ENCODE results near the gene NUBP2. TPM values are rescaled to one million over a fixed set of nuclear protein-coding genes. Genes with fewer than 3 reads are reported as not detected.

NUBP2 gene
- total RNA-seq, 1 experiment from 2014 or later, result 69.4 TPM

- TF ChIP-seq CTCF (conservative IDR thresholded peaks at IDR 0.05), result no peak
- no peak overlapping the region for H3K4me3 Mint-ChIP-seq
- no peak overlapping the region; a peak in 1 of 7 replicates for H3K27ac Mint-ChIP-seq
These were observed 3.0 kb downstream of the NUBP2 start for GRCh38 chr16:1785846-1786170.

More at GRCh38 chr16:1785846-1786170, 3.0 kb downstream of the NUBP2 start:
- Histone ChIP-seq H2BK20ac (ENCODE audit: low read depth, low read length, poor library complexity, severe bottlenecking) (no peak overlapping the region), H3K4me2 (ENCODE audit: insufficient read depth, insufficient read length, low read length) (no peak overlapping the region), H3K14ac (ENCODE audit: insufficient read depth, low read length) (no peak overlapping the region), H2BK120ac (ENCODE audit: low read depth, low read length, poor library complexity, severe bottlenecking) (no peak overlapping the region), H4K91ac (ENCODE audit: insufficient read length, low read depth, low read length) (no peak overlapping the region), H3K79me2 (ENCODE audit: insufficient read depth, low read length) (peaks cover 8% of the 10 kb centered on the region; the same call in 1 of the 2 replicates), H3T11ph (ENCODE audit: low read length) (no peak overlapping the region), H4K8ac (replicated peaks; ENCODE audit: insufficient read length, low read depth, low read length) (no peak overlapping the region), H3K18ac (ENCODE audit: insufficient read length, low read depth, low read length) (no peak overlapping the region), H2BK15ac (ENCODE audit: low read depth, low read length) (no peak overlapping the region), H3K4ac (ENCODE audit: low read depth, low read length) (no peak overlapping the region), H4K20me1 (ENCODE audit: control insufficient read depth, insufficient read depth, insufficient read length) (no peaks in the 10 kb centered on the region), H3K4me1 (ENCODE audit: insufficient read depth, low read length) (no peaks in the 10 kb centered on the region; the same call in 1 of the 2 replicates), H3K23me2 (ENCODE audit: insufficient read length, low read depth, low read length, poor library complexity, severe bottlenecking) (peaks cover 5% of the 10 kb centered on the region), H3K9ac (ENCODE audit: extremely low read depth, insufficient read length, low read length) (no peak overlapping the region), H3K9me3 (ENCODE audit: control insufficient read depth, low read depth, low read length) (no peaks in the 10 kb centered on the region), H3K79me1 (ENCODE audit: insufficient read depth, low read depth, low read length, poor library complexity, severe bottlenecking) (peaks cover 5% of the 10 kb centered on the region), H3K23ac (ENCODE audit: insufficient read length, low read depth, low read length) (no peak overlapping the region), H3K27me3 (ENCODE audit: insufficient read depth, low read length) (no peaks in the 10 kb centered on the region), H3K27ac (ENCODE audit: insufficient read length, low read depth, low read length) (no peak overlapping the region), H3K56ac (ENCODE audit: insufficient read length, low read depth, low read length) (no peak overlapping the region), H2BK12ac (ENCODE audit: insufficient read length, low read depth, low read length) (no peak overlapping the region), H2AK5ac (ENCODE audit: insufficient read length, low read length) (no peak overlapping the region), H4K5ac (ENCODE audit: insufficient read length, low read depth, low read length) (no peak overlapping the region), H2AFZ (ENCODE audit: low read length) (no peak overlapping the region), H2BK5ac (ENCODE audit: insufficient read length, low read length) (no peak overlapping the region)
- Mint-ChIP-seq H3K27me3 (ENCODE audit: low read depth) (peaks cover 2% of the 10 kb centered on the region; the same call in 1 of the 2 replicates), H3K9me3 (no peaks in the 10 kb centered on the region), H3K4me1 (peaks cover 7 to 14% of the 10 kb centered on the region in 2 experiments), H3K36me3 (ENCODE audit: insufficient read depth in 1 of 3, low read depth in 3 of 3) (peaks cover 5 to 23% (median 17%) of the 10 kb centered on the region in 3 experiments; a peak in 6 of 7 replicates)
- no peak for DNase-seq
- WGBS (ENCODE audit: extremely low coverage, insufficient read length, low lambda C conversion rate), result no CpG with 5 or more reads among the region's 14 CpGs

Measured in H9 (cell line).